HepG2 (cell line): Measurements from ENCODE around the gene FNDC3B. TPM values are rescaled to one million over a fixed set of nuclear protein-coding genes. Genes with fewer than 3 reads are reported as not detected.

ENCODE experiments used
- AGO2 ChIP-seq: fragments of 200-400 bp; formaldehyde crosslinking; optimal IDR thresholded peaks from 2 replicates; pipeline ENCODE3; 2017; ENCODE audit warnings: mild to moderate bottlenecking, low read depth, low read length, moderate library complexity
- BATF2 ChIP-seq: sonication (generic); formaldehyde crosslinking; IDR thresholded peaks from 2 replicates; pipeline ENCODE4 v1.8.0; 2022; ENCODE audit warnings: mild to moderate bottlenecking, missing genetic modification reagents, moderate library complexity
- CHD4 ChIP-seq: fragments of 200-600 bp; sonication (generic); IDR thresholded peaks from 2 replicates; pipeline ENCODE4 v1.7.0; 2017; ENCODE audit warnings: mild to moderate bottlenecking, low read length, borderline replicate concordance
- DDIT3 ChIP-seq: sonication (generic); formaldehyde crosslinking; IDR thresholded peaks from 2 replicates; pipeline ENCODE4 v1.4.0; 2020; ENCODE audit warnings: mild to moderate bottlenecking, missing genetic modification reagents
- HMGXB3 ChIP-seq: sonication (generic); formaldehyde crosslinking; IDR thresholded peaks from 2 replicates; pipeline ENCODE4 v1.4.0; 2020; ENCODE audit warnings: missing genetic modification reagents, borderline replicate concordance
- HNRNPUL1 ChIP-seq: fragments of 200-400 bp; formaldehyde crosslinking; IDR thresholded peaks from 2 replicates; pipeline ENCODE4 v1.6.1; 2017; ENCODE audit warnings: low read depth, mild to moderate bottlenecking, low read length, moderate library complexity
- JUN ChIP-seq: sonication (generic); formaldehyde crosslinking; IDR thresholded peaks from 2 replicates; pipeline ENCODE4 v1.4.0; 2020; ENCODE audit warnings: mild to moderate bottlenecking, missing genetic modification reagents
- NFIC ChIP-seq: IDR thresholded peaks from 2 replicates; pipeline ENCODE4 v1.6.1; 2012; ENCODE audit warnings: mild to moderate bottlenecking, low read length, inconsistent platforms
- NPAS2 ChIP-seq: sonication (generic); formaldehyde crosslinking; IDR thresholded peaks from 2 replicates; pipeline ENCODE4 v1.8.0; 2022; ENCODE audit warnings: mild to moderate bottlenecking, missing genetic modification reagents, borderline replicate concordance
- SP2 ChIP-seq: sonication (generic); formaldehyde crosslinking; IDR thresholded peaks from 2 replicates; pipeline ENCODE4 v1.5.1; 2020; ENCODE audit warnings: mild to moderate bottlenecking, missing genetic modification reagents
- TARDBP ChIP-seq: sonication (generic); formaldehyde crosslinking; IDR thresholded peaks from 2 replicates; pipeline ENCODE4 v1.8.0; 2022; ENCODE audit warnings: mild to moderate bottlenecking, missing genetic modification reagents
- ZFP36L2 ChIP-seq: sonication (generic); formaldehyde crosslinking; IDR thresholded peaks from 2 replicates; pipeline ENCODE4 v1.4.0; 2020; ENCODE audit warnings: missing genetic modification reagents
- ZMYM2 ChIP-seq: sonication (generic); formaldehyde crosslinking; IDR thresholded peaks from 2 replicates; pipeline ENCODE4 v1.8.0; 2022; ENCODE audit warnings: mild to moderate bottlenecking, missing genetic modification reagents
- ZMYM3 ChIP-seq: sonication (generic); formaldehyde crosslinking; IDR thresholded peaks from 2 replicates; pipeline ENCODE4 v1.5.1; 2020; ENCODE audit warnings: mild to moderate bottlenecking, missing genetic modification reagents
- ZNF296 ChIP-seq: sonication (generic); formaldehyde crosslinking; conservative IDR thresholded peaks from 2 replicates; pipeline ENCODE4 v1.5.0; 2020; ENCODE audit warnings: mild to moderate bottlenecking, missing genetic modification reagents
- ZNF3 ChIP-seq: IDR thresholded peaks from 2 replicates; pipeline ENCODE4 v1.7.0; 2017; ENCODE audit warnings: inconsistent platforms
- ZNF530 ChIP-seq: sonication (generic); formaldehyde crosslinking; IDR thresholded peaks from 2 replicates; pipeline ENCODE4 v1.5.0; 2020; ENCODE audit warnings: low read depth, mild to moderate bottlenecking, missing genetic modification reagents
- ZNF883 ChIP-seq: sonication (generic); formaldehyde crosslinking; IDR thresholded peaks from 2 replicates; pipeline ENCODE4 v1.5.1; 2020; ENCODE audit warnings: mild to moderate bottlenecking, missing genetic modification reagents; ENCODE audit errors: not compliant biosample characterization
- polyA plus RNA-seq, 8 experiments: library from polyadenylated mRNA; depleted of rRNA in 3 of 8; stranded (reverse) in 7 of 8; unstranded in 1 of 8; fragments of >200 nt; fragmentation: Illumina TruSeq in 4 of 8; extraction: Trizol in 4 of 8; gene quantifications; 2 replicates each; pipeline versions ENCODE4 v1.2.1 to v1.2.3, GENCODE V29; 2011 to 2016; ENCODE audit warnings: low read depth in 4 of 8, missing spikeins in 1 of 8, mixed read lengths in 1 of 8; ENCODE audit not compliant: insufficient read depth in 1 of 8
- total RNA-seq, 5 experiments: library from RNA; depleted of rRNA; stranded (reverse); fragments of >200 nt; fragmentation: Illumina TruSeq; extraction: Trizol; gene quantifications; 2 replicates each; pipeline ENCODE4 v1.2.3, GENCODE V29; 2016; ENCODE audit warnings: low read depth in 1 of 5
- TF ChIP-seq, protein P1 (sequence below): sonication (generic); formaldehyde crosslinking; IDR thresholded peaks from 2 replicates; pipeline ENCODE4 v1.4.0; 2020; ENCODE audit warnings: mild to moderate bottlenecking, missing genetic modification reagents
- TF ChIP-seq, protein P2 (sequence below): sonication (generic); formaldehyde crosslinking; IDR thresholded peaks from 2 replicates; pipeline ENCODE4 v1.4.0; 2020; ENCODE audit warnings: mild to moderate bottlenecking, missing genetic modification reagents
- TF ChIP-seq, protein P3 (sequence below): fragments of 450-650 bp; IDR thresholded peaks from 2 replicates; pipeline ENCODE4 v1.6.1; 2016

The FNDC3B gene
- total and polyA plus RNA-seq, 2 of the 13 experiments (the other 11 are each of a cell fraction or from before 2014, with no cell fraction given): 74.8 to 103 TPM

DNA sequence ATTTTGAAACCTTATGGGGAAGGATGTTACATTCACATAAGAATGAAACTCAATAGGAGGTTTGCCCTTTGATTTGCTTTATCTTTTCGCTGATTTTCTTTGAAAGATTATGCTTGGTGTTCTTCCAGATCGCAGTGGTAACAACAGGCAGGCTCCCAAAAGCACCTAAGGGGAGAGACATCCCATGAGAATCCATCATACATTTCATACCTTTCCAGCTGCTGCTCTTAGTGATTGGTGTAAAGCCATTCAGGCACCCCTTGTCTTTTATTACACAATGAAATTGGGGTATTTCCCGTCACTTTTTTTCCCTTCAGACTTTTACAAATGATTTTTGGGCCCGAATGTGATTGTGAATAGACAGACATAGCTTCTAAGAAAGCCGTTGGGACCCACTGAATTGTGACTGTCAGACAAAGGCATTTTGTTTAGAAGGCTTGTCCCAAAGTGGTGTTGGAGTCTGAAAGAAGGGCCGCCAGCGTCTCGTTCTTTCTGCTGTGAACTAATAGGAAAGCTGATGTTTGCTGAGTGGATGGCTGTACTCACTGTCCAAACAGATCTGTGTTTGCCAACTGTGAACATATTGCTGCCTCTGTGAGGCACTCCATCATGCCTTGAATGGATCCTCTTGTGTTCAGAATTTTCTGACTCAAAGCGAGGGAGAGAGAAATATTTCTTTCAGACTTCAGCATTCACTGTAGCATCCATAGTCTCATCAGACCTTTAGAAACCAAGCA is 164.3 kb downstream of the FNDC3B start (continued):
- TF ChIP-seq ZFP36L2 (no peak), HNRNPUL1 (no peak), TARDBP (CRISPR knock-in tag) (no peak), ZMYM2 (no peak), JUN (CRISPR knock-in tag) (peak; percentile 73; the same call in 1 of the 2 replicates), ZNF3 (CRISPR knock-in tag) (no peak), HMGXB3 (peak; percentile 76; the same call in 1 of the 2 replicates), ZNF296 (CRISPR knock-in tag) (no peak), AGO2 (no peak), NFIC (peak; percentile 88), ZNF530 (CRISPR knock-in tag) (no peak), SP2 (no peak), CHD4 (peak; percentile 39; the same call in 1 of the 2 replicates), ZNF883 (no peak), BATF2 (CRISPR knock-in tag) (no peak), DDIT3 (CRISPR knock-in tag) (no peak), NPAS2 (CRISPR knock-in tag) (no peak), ZMYM3 (CRISPR knock-in tag) (no peak)
- TF ChIP-seq, protein P1, sequence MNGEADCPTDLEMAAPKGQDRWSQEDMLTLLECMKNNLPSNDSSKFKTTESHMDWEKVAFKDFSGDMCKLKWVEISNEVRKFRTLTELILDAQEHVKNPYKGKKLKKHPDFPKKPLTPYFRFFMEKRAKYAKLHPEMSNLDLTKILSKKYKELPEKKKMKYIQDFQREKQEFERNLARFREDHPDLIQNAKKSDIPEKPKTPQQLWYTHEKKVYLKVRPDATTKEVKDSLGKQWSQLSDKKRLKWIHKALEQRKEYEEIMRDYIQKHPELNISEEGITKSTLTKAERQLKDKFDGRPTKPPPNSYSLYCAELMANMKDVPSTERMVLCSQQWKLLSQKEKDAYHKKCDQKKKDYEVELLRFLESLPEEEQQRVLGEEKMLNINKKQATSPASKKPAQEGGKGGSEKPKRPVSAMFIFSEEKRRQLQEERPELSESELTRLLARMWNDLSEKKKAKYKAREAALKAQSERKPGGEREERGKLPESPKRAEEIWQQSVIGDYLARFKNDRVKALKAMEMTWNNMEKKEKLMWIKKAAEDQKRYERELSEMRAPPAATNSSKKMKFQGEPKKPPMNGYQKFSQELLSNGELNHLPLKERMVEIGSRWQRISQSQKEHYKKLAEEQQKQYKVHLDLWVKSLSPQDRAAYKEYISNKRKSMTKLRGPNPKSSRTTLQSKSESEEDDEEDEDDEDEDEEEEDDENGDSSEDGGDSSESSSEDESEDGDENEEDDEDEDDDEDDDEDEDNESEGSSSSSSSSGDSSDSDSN: peak; percentile 49; the same call in 1 of the 2 replicates
- TF ChIP-seq, protein P2, sequence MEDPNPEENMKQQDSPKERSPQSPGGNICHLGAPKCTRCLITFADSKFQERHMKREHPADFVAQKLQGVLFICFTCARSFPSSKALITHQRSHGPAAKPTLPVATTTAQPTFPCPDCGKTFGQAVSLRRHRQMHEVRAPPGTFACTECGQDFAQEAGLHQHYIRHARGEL (CRISPR knock-in tag): no peak
- TF ChIP-seq, protein P3, sequence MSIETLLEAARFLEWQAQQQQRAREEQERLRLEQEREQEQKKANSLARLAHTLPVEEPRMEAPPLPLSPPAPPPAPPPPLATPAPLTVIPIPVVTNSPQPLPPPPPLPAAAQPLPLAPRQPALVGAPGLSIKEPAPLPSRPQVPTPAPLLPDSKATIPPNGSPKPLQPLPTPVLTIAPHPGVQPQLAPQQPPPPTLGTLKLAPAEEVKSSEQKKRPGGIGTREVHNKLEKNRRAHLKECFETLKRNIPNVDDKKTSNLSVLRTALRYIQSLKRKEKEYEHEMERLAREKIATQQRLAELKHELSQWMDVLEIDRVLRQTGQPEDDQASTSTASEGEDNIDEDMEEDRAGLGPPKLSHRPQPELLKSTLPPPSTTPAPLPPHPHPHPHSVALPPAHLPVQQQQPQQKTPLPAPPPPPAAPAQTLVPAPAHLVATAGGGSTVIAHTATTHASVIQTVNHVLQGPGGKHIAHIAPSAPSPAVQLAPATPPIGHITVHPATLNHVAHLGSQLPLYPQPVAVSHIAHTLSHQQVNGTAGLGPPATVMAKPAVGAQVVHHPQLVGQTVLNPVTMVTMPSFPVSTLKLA: no peak
